ENCODE data around the gene CNTFR. TPM values are rescaled to one million over a fixed set of nuclear protein-coding genes. Genes with fewer than 3 reads are reported as not detected.

Gene CNTFR
- total RNA-seq, 1 donor from 2014 or later, result 2.7 TPM

GRCh38 chr9:34623374-34624235 lies 34.1 kb upstream of the CNTFR start:
- H3K9me3 Mint-ChIP-seq (ENCODE audit: low read depth), result no peaks in the 10 kb centered on the region
- TF ChIP-seq CTCF (IDR thresholded peaks at IDR 0.05; ENCODE audit: unreplicated experiment), result no peak
- peaks cover 38% of the 10 kb centered on the region for H3K4me1 Mint-ChIP-seq (ENCODE audit: low read depth)
- H3K27me3 Mint-ChIP-seq, result peaks cover 14% of the 10 kb centered on the region
- H3K27ac Mint-ChIP-seq, result no peak overlapping the region
- H3K4me3 Mint-ChIP-seq (ENCODE audit: low read depth), result no peak overlapping the region
- DNase-seq (ENCODE audit: low spot score, unreplicated experiment), result no peak
- no peaks in the 10 kb centered on the region for H3K36me3 Mint-ChIP-seq (ENCODE audit: insufficient read depth)

DNA sequence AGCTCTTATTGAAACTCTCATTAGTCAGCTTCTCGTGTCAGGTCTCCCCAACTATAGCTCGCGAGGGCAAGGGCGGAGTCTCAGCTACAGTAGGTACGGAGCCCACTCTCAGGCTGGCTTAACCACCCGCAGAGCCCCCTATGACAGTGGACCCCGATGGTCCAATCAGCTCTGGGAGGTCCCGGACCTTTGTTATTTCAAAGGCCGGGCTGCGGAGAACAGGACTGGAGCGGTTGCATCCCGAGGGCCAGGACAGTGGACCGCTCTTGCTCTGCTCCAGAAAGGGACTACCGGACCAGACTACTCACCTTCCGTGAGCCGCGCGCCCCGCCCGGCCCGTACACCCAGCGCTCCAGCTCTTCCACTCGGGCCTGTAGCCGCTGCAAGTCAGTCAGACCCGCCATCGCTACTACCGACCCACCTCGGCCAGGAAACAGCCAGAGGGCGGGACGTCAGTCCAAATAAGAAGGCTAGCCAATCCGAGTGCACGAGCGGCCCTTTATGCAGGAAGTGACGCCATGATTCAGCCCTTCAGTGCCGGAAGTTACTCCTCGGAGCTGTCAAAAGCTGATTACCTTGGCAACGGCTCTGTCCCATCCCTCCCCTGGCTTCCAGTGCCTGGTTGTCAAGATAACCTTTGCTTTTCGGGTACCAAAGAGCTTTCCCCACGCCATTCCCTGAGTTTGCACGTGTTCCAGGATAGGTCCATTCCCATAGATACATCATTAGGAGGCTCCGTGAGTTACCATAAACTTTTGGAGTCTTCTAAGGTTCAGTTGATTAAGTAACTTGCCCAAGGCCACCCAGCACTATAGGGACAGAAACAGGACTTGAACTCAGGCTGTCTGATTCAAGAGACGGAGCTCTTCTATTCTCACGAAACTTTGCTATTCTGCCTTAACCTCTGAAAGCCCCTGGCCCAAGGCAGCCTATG lies 30.8 kb upstream of the CNTFR start, which contains the start of gene DCTN3:
Gene DCTN3 (minus strand): TSS at position 435 of the 934 bp plus-strand sequence. CDS start 31 bp downstream, at position 404.
- peak within 1 kb of the TSS; percentile 91 for H3K27ac Mint-ChIP-seq
- no peaks in the 10 kb centered on the region for H3K27me3 Mint-ChIP-seq
- H3K36me3 Mint-ChIP-seq (ENCODE audit: insufficient read depth), result peaks cover 8% of the 10 kb centered on the region
- H3K4me3 Mint-ChIP-seq (ENCODE audit: low read depth), result peak within 1 kb of the TSS; percentile 91
- DNase-seq (ENCODE audit: low spot score, unreplicated experiment), result peak; percentile 67
- H3K4me1 Mint-ChIP-seq (ENCODE audit: low read depth), result peaks cover 20% of the 10 kb centered on the region
- no peaks in the 10 kb centered on the region for H3K9me3 Mint-ChIP-seq (ENCODE audit: low read depth)
- no peak for TF ChIP-seq CTCF (IDR thresholded peaks at IDR 0.05; ENCODE audit: unreplicated experiment)

DNA sequence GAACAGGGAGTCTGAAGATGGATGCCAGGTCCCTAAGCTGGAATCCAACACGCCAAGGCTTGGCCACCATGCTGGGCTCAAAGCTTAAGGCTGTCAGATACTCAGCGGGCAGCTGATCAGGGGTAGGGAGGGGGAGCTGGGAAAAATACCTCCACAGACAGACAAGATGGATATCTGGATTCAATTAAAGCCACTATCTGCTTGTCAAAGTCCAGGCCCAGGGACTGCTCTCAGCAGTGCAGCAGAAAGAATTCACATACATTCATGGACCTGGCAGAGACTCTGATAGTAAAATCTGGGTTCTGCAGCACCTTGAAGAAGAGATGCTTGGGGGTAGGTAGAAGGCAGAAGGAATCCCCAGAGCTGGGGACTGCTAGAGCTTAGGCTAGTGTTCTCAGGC lies 25.6 kb upstream of the CNTFR start:
- no peak for DNase-seq (ENCODE audit: low spot score, unreplicated experiment)
- peaks cover 10% of the 10 kb centered on the region for H3K36me3 Mint-ChIP-seq (ENCODE audit: insufficient read depth)
- H3K9me3 Mint-ChIP-seq (ENCODE audit: low read depth), result no peaks in the 10 kb centered on the region
- peaks cover 20% of the 10 kb centered on the region for H3K4me1 Mint-ChIP-seq (ENCODE audit: low read depth)
- no peaks in the 10 kb centered on the region for H3K27me3 Mint-ChIP-seq
- H3K27ac Mint-ChIP-seq, result no peak overlapping the region
- TF ChIP-seq CTCF (IDR thresholded peaks at IDR 0.05; ENCODE audit: unreplicated experiment), result no peak
- H3K4me3 Mint-ChIP-seq (ENCODE audit: low read depth), result no peak overlapping the region

- peak overlapping the region; percentile 81 for H3K27ac Mint-ChIP-seq
- H3K9me3 Mint-ChIP-seq (ENCODE audit: low read depth), result no peaks in the 10 kb centered on the region
- peak; percentile 64 for DNase-seq (ENCODE audit: low spot score, unreplicated experiment)
- H3K36me3 Mint-ChIP-seq (ENCODE audit: insufficient read depth), result peaks cover 10% of the 10 kb centered on the region
- peak; percentile 90 for TF ChIP-seq CTCF (IDR thresholded peaks at IDR 0.05; ENCODE audit: unreplicated experiment)
- H3K4me3 Mint-ChIP-seq (ENCODE audit: low read depth), result peak overlapping the region; percentile 75
- H3K27me3 Mint-ChIP-seq, result no peaks in the 10 kb centered on the region
- peaks cover 9% of the 10 kb centered on the region for H3K4me1 Mint-ChIP-seq (ENCODE audit: low read depth)
These were observed 23.4 kb upstream of the CNTFR start for GRCh38 chr9:34612788-34613390.
